ENCODE results near the gene TMEM240. TPM values are rescaled to one million over a fixed set of nuclear protein-coding genes. Genes with fewer than 3 reads are reported as not detected.
A peak's percentile ranks its signal among the peaks of the same experiment; 100 is the strongest.
"Not testable (repeated sequence)": the region's sequence is repeated elsewhere in the genome, so short reads cannot be mapped to it uniquely, and the experiment has no call there.

TMEM240 gene
- polyA plus RNA-seq, 10 donors: 1.7 to 8.0 (median 3.5) TPM

DNA sequence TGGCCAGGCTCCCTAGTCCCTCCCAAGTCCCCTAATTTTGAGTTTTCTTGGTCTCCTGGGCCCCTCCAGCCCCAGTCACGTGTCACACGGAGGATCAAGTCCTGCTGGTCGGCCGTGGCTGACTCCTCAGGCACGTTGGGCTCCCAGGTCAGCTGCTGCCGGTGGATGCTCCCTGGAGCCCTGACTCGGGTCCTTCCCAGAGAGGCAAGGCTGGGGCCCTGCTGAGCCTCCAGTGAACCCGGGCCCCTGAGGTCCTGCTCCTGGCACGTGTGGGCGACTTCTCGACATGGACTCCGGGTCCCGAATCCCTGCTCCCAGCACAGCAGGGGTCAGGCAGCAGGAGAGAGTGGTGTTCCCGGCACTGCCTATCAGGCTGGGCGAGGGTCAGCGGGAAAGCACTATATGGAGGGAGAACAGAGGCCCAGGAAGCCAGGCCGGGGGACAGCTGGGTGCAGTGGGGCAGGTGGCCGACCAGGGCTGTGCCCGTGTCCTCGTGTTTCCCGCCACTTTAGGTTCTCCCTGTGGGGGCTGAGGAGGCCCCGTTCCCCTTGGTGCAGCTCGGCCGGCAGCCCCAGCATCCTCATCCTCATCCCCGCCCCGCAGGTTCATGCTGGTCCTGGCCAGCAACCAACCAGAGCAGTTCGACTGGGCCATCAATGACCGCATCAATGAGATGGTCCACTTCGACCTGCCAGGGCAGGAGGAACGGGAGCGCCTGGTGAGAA lies 13.2 kb downstream of the TMEM240 start:
- DNase-seq: no peak

DNA sequence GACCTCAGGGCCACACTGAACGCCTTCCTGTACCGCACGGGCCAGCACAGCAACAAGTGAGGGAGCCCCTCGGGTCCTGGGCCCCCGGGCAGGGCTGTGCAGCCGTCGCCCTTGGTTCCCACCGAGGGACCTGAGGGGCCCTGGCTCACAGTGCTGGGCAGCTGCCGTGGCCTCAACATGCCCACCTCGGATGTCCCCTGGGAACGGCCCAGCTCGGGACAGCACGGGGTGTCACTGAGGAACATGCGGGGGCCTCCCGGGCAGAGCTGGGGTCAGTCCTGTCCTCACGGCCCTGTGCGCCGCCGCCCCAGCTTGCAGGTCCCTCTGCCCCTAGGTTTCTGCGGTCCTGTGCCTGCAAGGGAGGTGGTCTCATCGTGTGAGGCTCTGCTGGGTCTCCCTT lies 13.9 kb downstream of the TMEM240 start:
- not testable (repeated sequence) for DNase-seq

DNA sequence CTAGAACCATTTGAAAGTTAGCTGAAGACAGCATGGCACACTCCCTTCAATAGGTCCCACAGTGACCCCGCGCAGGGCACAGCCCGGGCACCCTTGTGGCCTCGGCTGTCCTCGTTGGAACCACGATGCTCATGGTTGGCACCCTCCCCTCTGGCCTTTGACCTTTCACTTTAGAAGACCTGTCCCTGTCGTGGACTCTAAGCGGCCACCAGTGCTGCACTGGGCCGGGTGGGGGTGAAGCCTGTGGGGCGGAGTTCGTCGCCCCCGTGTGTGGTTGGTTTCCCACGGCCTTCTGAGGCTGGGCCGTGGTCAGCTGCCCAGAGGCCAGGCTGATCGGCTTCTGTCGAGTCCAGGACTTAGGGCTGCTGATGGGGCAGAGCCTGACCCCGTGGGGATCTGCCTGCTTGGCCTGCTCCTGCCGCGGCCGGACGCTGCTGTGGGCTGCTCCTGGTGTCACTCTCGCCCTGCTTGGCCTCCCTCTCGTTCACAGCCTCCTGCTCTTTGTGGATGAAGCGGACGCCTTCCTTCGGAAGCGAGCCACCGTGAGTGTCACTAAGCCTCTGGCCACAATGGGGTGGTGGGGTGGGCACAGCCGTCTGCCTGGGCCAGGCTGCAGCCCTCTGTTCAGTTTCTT lies 15.6 kb downstream of the TMEM240 start:
- not testable (repeated sequence) for DNase-seq

DNA sequence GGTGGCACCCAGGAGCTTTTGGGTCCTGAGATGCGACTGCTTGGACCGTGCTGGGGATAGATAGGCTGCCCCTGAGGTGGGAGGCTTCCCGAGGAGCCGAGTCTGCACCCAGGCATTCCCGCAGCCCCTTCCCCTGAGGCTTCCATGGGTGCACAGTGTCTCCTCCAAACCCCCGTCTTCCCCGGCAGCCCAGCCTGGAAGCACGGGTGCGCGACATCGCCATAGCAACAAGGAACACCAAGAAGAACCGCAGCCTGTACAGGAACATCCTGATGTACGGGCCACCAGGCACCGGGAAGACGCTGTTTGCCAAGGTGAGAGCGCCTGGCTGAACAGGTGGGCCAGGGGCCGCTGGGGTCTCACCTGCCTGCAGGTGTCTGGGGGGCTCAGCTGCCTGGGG lies 16.8 kb downstream of the TMEM240 start:
- not testable (repeated sequence) for DNase-seq

DNA sequence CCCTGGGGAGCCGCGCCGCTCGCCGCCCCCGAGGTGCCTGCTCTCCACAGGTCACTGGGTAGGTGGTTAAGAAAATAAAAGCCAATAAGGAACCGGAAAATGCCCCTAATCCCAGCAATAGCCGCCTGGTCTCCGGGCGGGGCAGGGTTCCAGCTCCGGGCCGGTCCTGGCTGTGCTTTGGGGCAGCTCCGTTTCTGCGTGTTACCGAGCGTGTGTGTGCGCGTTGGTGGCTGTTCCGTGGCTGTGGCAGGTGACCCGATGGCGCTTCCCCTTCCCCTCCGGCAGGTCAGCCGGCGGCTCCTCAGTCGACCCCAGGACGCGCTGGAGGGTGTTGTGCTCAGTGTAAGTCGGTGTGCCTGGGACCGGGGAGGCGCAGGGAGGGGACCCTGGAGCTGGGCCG lies 17.2 kb downstream of the TMEM240 start:
- not testable (repeated sequence) for DNase-seq

DNA sequence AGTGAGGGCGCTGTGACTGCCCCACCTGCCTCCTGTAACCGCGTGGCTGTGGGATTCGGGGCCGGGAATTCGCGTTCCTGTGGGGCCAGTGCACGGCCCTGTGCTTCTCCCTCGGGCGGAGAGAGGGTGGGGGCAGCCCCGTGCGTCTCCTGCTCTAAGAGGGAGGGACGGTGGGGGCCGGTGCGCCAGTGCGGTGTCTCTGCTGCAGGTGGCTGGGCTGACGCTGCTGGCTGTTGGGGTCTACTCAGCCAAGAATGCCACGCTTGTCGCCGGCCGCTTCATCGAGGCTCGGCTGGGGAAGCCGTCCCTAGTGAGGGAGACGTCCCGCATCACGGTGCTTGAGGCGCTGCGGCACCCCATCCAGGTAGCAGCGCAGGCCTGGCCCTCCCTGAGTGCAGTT lies 17.9 kb downstream of the TMEM240 start:
- DNase-seq: not testable (repeated sequence)

DNA sequence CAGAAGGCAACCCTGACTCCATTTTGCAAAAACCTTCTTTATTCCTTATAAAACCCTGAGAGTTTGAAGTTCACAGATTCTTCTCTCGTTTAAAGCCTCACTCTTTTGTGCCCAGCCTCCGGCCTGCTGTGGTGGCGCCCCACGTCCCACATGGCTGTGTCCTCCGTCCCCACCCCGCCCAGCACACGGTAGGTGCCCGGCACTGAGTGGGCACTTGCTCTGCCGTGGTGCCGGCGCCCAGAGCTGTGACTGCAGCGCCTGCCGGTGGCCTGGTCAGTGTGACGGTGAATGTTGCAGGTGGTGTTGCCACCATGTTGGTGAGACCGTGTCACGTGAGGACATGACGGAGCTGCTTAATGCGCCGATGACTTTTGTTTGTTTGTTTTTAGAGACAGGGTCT lies 19.1 kb downstream of the TMEM240 start:
- DNase-seq: no peak

DNA sequence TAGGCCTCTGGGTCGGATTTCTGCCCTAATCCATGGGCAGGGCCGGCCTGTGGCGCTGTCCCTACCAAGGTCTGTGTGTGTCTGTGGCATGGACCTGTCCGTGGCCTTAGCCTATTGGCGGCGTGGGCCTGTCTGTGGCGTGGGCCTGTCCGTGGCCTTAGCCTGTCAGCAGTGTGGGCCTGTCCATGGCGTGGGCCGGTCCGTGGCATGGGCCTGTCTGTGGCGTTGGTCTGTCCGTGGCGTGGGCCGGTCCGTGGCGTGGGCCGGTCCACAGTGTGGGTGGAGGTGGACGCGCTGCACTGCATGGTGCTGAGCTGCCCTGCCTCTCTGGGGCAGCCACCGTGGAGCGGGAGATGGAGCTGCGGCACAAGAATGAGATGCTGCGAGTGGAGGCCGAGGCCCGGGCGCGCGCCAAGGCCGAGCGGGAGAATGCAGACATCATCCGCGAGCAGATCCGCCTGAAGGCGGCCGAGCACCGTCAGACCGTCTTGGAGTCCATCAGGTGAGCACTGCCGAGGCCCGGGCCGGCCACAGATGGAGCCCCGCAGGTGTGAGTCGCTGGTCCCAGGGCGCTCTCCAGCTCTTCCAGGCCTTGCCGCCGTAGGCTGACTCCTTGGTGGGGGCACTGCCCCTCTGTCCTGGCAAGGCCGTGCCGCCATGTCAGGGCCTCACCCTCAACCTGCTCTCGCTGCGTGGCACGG lies 20.5 kb downstream of the TMEM240 start:
- not testable (repeated sequence) for DNase-seq

DNA sequence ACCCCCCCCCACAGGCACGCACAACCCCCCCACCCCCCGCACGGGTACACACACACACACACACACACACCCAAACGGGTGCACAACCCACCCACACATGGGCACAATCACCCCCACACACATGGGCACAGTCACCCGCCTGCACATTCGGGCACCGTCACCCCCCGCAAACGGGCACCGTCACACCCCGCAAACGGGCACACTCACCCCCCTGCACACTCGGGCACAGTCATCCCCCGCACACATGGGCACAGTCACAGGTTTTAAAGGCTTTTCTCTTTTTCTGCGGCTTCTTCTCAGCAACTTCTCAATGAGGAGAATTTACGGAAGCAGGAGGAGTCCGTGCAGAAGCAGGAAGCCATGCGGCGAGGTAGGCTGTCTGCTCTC lies 21.8 kb downstream of the TMEM240 start:
- DNase-seq: not testable (repeated sequence)

DNA sequence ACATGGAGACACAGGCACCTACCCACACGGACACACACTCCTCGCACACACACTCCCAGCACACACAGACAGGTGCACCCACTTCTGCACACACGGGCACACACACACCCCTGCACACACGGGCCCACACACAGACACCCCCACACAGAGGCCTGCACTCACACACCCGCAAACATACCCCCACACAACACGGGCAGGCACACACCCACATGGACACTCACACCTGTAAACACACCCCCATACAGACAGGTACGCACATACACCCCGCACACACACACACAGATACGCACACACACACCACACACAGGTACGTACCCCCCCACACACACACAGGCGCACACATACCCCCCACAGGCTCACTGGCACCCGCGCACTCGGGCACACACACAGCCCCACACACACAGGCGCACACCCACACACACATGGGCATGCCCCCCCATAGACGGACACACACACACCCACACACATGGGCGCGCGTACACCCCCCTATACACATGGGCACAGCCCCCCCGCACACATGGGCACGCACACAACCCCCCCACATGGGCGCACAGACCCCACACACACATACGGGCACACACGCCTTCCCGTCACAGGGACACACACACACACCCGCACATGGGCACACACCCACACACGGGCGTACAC lies 22.3 kb downstream of the TMEM240 start:
- no peak for DNase-seq

DNA sequence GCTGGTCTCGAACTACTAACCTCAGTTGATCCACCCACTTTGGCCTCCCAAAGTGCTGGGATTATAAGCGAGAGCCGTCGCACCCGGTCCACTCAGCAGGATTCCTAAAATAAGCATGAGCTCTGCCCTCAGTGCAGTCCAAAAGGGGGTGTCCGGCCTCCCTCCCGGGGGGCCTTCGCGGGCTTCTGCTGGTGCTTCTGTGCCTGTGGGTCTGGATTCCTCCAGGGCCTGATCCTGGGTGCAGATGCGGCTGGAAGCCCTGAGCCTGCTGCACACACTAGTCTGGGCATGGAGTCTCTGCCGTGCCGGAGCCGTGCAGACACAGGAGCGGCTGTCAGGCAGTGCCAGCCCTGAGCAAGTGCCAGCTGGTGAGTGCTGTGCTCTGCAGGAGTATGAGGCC lies 23.5 kb downstream of the TMEM240 start:
- DNase-seq: not testable (repeated sequence)

DNA sequence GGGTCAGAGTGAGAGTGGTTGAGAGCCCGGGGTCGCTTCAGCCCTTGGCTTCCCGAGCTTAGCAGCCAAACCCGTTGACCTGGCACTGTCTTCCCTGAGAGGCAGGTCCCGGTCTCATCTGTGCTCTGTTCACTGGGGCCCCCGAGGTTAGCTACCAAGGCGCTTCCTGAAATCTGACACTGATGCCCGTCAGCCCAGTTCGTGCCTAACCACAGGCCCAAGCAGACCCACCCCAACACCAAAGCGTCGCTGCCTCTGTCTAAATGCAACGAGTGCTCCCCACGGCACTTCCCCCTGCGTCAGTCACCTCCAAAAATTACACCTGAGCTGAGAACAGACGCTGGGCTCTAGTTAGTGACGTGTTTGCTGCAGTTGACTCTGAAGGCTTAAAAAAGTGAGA lies 26.0 kb downstream of the TMEM240 start:
- not testable (repeated sequence) for DNase-seq

DNA sequence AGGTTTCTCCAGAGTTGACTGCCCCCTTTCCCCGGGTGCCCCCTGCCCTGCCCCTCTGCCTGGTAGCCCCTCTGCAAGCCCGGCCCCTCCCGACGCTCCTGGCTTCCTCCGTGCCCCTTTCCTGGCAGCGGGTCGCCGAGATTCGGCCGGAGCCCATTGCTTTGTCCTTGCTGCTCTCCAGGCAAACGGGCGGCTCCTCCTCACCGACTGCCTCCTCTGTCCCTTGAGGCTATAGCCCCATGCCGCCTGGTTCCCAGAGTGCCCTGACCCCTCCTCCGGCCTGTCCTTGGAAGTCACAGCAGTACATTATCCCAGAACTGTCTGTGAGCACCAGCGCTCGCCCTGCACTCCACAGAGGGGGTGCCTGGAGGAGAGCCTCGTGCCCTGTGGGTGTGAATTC lies 26.7 kb downstream of the TMEM240 start:
- not testable (repeated sequence) for DNase-seq

DNA sequence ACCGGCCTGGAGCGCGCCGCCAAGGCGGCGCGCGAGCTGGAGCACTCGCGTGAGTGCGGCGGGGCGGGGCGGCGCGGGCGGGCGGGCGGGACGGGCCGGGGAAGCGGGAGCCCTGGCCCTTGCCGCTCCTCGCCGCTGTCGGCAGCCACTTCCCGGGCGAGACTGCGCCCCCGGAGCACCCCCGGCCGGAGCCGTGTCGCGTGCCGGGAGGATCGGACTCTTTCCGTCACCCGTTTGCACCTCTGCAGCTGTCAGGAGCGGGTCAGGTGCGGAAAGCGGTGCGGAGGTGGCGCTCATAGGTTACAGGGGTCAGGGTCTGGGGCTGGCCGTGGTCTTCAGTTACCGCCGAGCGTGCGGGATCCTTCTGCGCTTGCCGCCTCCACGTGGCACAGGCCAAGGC lies 28.0 kb downstream of the TMEM240 start:
- not testable (repeated sequence) for DNase-seq

DNA sequence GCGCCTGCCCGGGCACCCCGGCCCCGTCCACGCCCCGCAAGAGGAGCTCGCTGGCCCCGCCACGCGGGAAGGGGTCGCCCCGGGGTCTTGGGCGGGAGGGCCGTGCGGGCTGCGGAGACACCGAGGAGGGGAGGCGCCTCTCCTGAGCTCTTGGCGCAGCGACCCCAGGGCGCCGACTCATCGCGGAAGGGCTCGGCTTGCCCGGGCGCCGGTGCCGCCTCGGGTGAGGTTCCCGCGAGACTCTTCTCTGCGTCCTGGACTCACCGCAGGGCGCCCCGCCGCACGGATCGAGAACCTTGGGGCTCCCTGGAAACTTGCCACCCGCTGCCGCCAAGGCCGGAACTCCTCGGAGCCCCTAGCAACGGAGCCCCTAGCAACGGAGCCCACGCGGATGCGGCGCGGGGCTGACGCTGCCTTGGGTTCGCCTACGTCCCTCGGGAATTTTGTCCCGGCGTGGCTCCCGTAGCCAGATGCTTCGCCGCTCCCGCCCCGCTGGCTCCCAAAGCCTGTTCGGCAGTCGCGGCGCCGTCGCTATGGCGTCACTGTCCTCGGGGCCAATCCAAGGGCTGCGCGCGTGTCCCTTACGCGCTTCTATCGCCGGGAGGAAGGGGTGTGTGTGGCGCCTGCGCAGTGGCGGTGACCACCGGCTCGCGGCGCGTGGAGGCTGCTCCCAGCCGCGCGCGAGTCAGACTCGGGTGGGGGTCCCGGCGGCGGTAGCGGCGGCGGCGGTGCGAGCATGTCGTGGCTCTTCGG lies 28.7 kb downstream of the TMEM240 start, which contains the start of gene ATAD3A:
Gene ATAD3A (plus strand): TSS at position 630 of the 753 bp plus-strand sequence. CDS start 107 bp downstream, at position 737.
- peak; percentile 98 to 99 (median 98) for DNase-seq

DNA sequence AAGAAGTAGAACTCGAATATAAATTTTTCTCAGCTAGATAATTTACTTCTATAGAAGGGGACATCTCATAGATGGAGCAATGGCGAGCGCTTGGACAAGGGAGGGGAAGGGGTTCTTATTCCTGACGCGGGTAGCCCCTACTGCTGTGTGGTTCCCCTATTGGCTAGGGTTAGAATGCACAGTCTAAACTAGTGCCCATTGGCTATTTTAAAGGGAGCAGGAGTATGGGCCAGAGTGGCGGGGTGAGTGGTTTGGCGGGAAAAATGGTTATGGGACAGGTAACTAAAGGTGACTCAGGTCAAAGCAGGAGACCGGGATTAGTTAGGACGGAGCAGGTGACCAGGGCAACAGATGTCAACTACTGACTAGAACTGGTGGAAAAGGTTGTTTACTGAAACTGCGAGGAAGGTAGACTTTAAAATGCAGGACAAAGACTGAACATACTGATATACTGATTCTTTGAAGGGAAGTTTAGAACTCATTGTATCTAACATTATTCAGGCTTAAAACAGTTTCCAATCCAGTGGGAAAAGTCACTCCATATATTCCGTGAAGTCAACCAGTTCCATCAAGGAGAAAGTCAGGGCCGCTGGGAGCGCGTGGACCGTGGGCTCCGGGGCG lies 29.4 kb downstream of the TMEM240 start:
- no peak for DNase-seq

DNA sequence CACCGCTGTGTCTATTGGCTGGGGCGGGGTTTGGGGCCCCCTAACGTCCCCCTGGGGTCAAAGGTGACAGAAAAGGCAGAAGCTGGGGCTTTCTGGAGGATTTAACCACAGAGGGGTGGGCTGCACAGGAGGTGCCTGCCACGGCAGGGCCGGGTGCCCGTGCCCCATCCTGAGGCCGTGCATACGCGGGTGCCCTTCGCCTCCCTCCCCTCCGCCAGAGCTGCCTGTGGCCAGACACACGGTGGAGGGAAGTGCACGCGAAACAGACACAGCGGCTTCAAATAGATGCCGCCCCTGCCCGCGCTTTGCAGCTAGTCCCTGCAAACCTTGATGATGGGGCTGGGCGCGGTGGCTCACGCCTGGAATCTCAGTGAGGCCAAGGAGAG lies 31.0 kb downstream of the TMEM240 start:
- not testable (repeated sequence) for DNase-seq

DNA sequence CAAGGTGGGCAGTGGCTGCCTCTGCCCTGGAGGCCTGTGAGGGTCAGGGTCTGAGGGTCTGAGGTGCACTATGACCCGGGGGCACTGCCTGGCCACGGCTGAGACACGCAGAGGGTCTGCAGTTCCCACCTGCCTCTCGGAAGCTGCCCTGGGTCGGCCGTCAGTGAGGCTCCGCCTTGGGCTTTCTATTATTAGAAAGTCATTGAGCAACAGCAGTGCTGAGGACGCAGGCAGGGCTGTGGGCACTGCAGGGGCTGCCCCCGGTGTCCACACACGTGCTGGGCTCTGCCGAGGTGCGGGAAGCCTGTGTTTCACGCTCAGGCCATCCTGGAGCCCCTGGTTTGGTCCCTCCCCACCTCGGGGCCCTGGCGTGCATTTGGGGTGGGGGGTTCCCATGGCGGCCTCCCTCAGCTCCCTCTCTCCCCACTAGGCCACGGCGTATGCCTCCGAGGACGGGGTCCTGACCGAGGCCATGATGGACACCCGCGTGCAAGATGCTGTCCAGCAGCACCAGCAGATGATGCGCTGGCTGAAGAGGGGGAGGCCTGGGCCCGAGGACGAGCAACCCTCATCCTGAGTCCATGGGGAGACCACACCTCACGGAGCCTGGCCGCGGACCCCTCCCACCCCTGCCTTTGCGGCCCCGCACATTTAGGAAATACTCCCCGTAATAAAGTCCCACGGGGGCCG lies 31.5 kb downstream of the TMEM240 start:
- DNase-seq: not testable (repeated sequence)

DNA sequence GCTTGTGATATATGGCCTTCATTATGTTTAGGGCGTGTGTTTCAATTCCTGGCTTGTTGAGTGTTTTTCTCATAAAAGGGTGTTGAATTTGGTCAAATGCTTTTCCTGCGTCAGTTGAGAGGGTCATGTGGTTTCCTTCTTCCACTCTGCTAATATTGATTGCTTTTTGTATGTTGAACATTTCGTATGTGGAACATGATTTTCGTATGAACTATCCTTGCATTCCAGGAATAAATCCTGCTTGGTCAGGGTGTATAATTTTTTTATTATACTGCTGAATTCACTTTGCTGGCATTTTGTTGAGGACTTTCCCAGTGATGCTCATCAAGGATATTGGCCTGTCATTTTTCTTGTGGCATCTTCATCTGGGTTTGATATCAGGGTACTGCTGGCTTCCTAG lies 33.1 kb downstream of the TMEM240 start:
- no peak for DNase-seq

DNA sequence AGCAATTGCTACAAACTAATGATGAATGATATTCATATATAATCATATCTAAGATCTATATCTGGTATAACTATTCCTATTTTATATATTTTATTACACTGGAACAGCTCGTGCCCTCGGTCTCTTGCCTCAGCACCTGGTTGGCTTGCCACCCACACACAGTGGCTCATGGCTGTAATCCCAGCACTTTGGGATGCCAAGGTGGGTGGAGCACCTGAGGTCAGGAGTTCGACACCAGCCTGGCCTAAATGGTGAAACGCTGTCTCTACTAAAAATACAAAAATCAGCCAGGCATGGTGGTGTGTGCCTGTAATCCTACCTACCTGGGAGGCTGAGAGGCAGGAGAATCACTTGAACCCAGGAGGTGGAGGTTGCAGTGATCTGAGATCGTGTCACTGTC lies 34.6 kb downstream of the TMEM240 start:
- not testable (repeated sequence) for DNase-seq

Measured in muscle of back (tissue), 11 donors.